ENCODE results near the gene PITPNC1. TPM values are rescaled to one million over a fixed set of nuclear protein-coding genes. Genes with fewer than 3 reads are reported as not detected.

PITPNC1 gene
- total and polyA plus RNA-seq, 2 donors (not counting 3 experiments of a cell fraction or from before 2014, with no cell fraction given), result 2.4 to 9.6 TPM

- ChIA-PET POLR2A (no interaction called here), CTCF (no interaction called here)
- Histone ChIP-seq H3K9me3 (replicated peaks; ENCODE audit: control insufficient read depth, insufficient read depth, low read length) (no peaks in the 10 kb centered on the region), H3K27ac (ENCODE audit: insufficient read depth, low read depth, low read length) (no peak overlapping the region), H3K4me1 (ENCODE audit: control insufficient read depth, extremely low read depth, insufficient read depth, low read length) (no peaks in the 10 kb centered on the region), H3K4me2 (ENCODE audit: insufficient read depth, low read length) (no peak overlapping the region), H4K20me1 (replicated peaks; ENCODE audit: control insufficient read depth, extremely low read depth, insufficient read depth, low read length) (no peaks in the 10 kb centered on the region), H3K9me1 (replicated peaks; ENCODE audit: control insufficient read depth, extremely low read depth, insufficient read depth, low read length) (no peaks in the 10 kb centered on the region), H3K27me3 (ENCODE audit: control insufficient read depth in 2 of 2, insufficient read depth in 2 of 2, low read length in 2 of 2) (no peaks in the 10 kb centered on the region), H3K9ac (replicated peaks; ENCODE audit: extremely low read depth, insufficient read depth, low read length) (no peak overlapping the region), H3K4me3 (replicated peaks in 1 of 3; ENCODE audit: insufficient read depth in 1 of 3, low read depth in 1 of 3, low read length in 3 of 3) (no peak overlapping the region), H3K36me3 (ENCODE audit: control insufficient read depth in 2 of 2, extremely low read depth in 1 of 2, insufficient read depth in 2 of 2, low read length in 2 of 2) (no peaks in the 10 kb centered on the region), H2AFZ (ENCODE audit: low read depth, low read length) (no peak overlapping the region), H3K79me2 (ENCODE audit: control insufficient read depth, insufficient read depth, low read length) (no peaks in the 10 kb centered on the region)
- dilution Hi-C loops (cut with MboI; ENCODE audit: extremely low pct_ligation_motif_present, low sequenced_read_pairs), result no loop called here
- DNase-seq (ENCODE audit: low read depth, low spot score) (no peak), FAIRE-seq (no peak)
- no TSS peak for BruUV-seq (replicated peaks)
- no peak for TF ChIP-seq POLR2A (IDR thresholded peaks at IDR 0.05; ENCODE audit: low read depth, low read length)
- TF ChIP-seq MYC (IDR thresholded peaks at IDR 0.05; ENCODE audit: low read depth, low read length), result no peak
- TF ChIP-seq MAX (IDR thresholded peaks at IDR 0.05; ENCODE audit: insufficient read depth, insufficient read length), result no peak
- no peak for TF ChIP-seq GATA2 (IDR thresholded peaks at IDR 0.05; ENCODE audit: insufficient read depth, insufficient read length, low read depth, low read length)
- no peak for TF ChIP-seq JUN (IDR thresholded peaks at IDR 0.05; ENCODE audit: borderline replicate concordance, insufficient read depth, insufficient read length, low read depth)
- no peak for TF ChIP-seq FOS (IDR thresholded peaks at IDR 0.05; ENCODE audit: borderline replicate concordance, insufficient read depth, low read length)
- TF ChIP-seq EZH2 (IDR thresholded peaks at IDR 0.05; ENCODE audit: borderline replicate concordance, low read depth, low read length, severe bottlenecking), result no peak
- TF ChIP-seq CTCF (IDR thresholded peaks at IDR 0.05; ENCODE audit: extremely low read depth in 1 of 2, insufficient read depth in 1 of 2, low read depth in 1 of 2, low read length in 2 of 2), result no peak
- TF ChIP-seq POLR2AphosphoS5 (IDR thresholded peaks at IDR 0.05; ENCODE audit: insufficient read depth, low read depth, low read length), result no peak
- intact Hi-C loops (cut with micrococcal nuclease), result no loop called here
Observed at GRCh38 chr17:67625971-67626370, 248.9 kb downstream of the PITPNC1 start.

Measured in endothelial cell of umbilical vein (primary cell).